H1 (cell line): ENCODE results near the gene KPNA4.

ENCODE experiments used
- BRCA1 ChIP-seq: IDR thresholded peaks from 2 replicates; pipeline ENCODE4 v1.6.1; 2012; ENCODE audit warnings: low read depth, low read length, improper control_type of control experiment
- CBX8 ChIP-seq: fragments of 300-800, 300-1000 bp; sonication (generic); IDR thresholded peaks from 2 replicates; pipeline ENCODE4 v1.7.1; 2016; ENCODE audit warnings: low read depth, low read length, borderline replicate concordance
- CTCF ChIP-seq, 3 experiments: IDR thresholded peaks; 1 replicate in 2 of 3; 2 replicates in 1 of 3; pipeline versions ENCODE4 v1.5.1 to v1.6.1; 2011; ENCODE audit warnings: low read length in 3 of 3, mild to moderate bottlenecking in 3 of 3, inconsistent platforms in 2 of 3, low read depth in 1 of 3, moderate library complexity in 1 of 3; ENCODE audit not compliant: insufficient read depth in 1 of 3; ENCODE audit errors: control extremely low read depth in 1 of 3
- EZH2 ChIP-seq: fragments of 200-600 bp; sonication (generic); IDR thresholded peaks from 2 replicates; pipeline ENCODE4 v1.7.1; 2012; ENCODE audit warnings: low read depth, mild to moderate bottlenecking, moderate library complexity, low read length, inconsistent platforms; ENCODE audit not compliant: severe bottlenecking
- JUND ChIP-seq: IDR thresholded peaks from 2 replicates; pipeline ENCODE4 v1.6.1; 2011; ENCODE audit warnings: mild to moderate bottlenecking, improper control_type of control experiment, low read length
- POLR2A ChIP-seq, 2 experiments: IDR thresholded peaks; 1 replicate in 1 of 2; 2 replicates in 1 of 2; pipeline ENCODE4 v1.6.1; 2011; ENCODE audit warnings: low read depth in 2 of 2, low read length in 2 of 2, mild to moderate bottlenecking in 2 of 2; ENCODE audit errors: control extremely low read depth in 1 of 2
- POU5F1 ChIP-seq: IDR thresholded peaks from 2 replicates; pipeline ENCODE4 v1.6.1; 2011; ENCODE audit warnings: low read depth, mild to moderate bottlenecking, low read length, moderate library complexity
- SP4 ChIP-seq: IDR thresholded peaks from 2 replicates; pipeline ENCODE4 v1.6.1; 2012; ENCODE audit warnings: low read length, inconsistent platforms

- TF ChIP-seq CTCF (IDR thresholded peaks at IDR 0.05; ENCODE audit: control extremely low read depth in 1 of 3, insufficient read depth in 1 of 3, low read depth in 1 of 3, low read length in 3 of 3): no peak
- TF ChIP-seq BRCA1: no peak
- no peak for TF ChIP-seq POLR2A (IDR thresholded peaks at IDR 0.05; ENCODE audit: control extremely low read depth in 1 of 2, low read depth in 2 of 2, low read length in 2 of 2)
- TF ChIP-seq JUND: no peak
- TF ChIP-seq CBX8: no peak
- TF ChIP-seq EZH2: no peak
- TF ChIP-seq POU5F1: no peak
- TF ChIP-seq SP4: no peak
Observed at GRCh38 chr3:160546727-160547126, 18.6 kb downstream of the KPNA4 start.
